Adrenal gland (tissue), 12 donors: ENCODE results near the gene RAB12. TPM values are rescaled to one million over a fixed set of nuclear protein-coding genes. Genes with fewer than 3 reads are reported as not detected.

Experiments
- DNase-seq, 7 donors: peaks; one replicate each; pipeline ENCODE4 v3.0.0-alpha.2; 2019 to 2020
- H3K27ac ChIP-seq, 5 donors: fragments of 200-600 bp; sonication (generic) in 4 of 5; 1 replicate in 3 of 5; 2 replicates in 2 of 5; pipeline versions ENCODE4 v1.5.1 to v1.8.0; 2016 to 2020; ENCODE audit warnings: mild to moderate bottlenecking in 1 of 5
- H3K27me3 ChIP-seq: fragments of 200-600 bp; 2 replicates; pipeline ENCODE4 v1.8.0; 2021
- H3K36me3 ChIP-seq, 2 donors: fragments of 200-600 bp; replicated peaks in 1 of 2; 1 replicate in 1 of 2; 2 replicates in 1 of 2; pipeline versions ENCODE4 v1.5.1 to v1.8.0; 2018 to 2022
- H3K4me1 ChIP-seq, 2 donors: fragments of 200-600 bp; replicated peaks in 1 of 2; 1 replicate in 1 of 2; 2 replicates in 1 of 2; pipeline versions ENCODE4 v1.5.1 to v1.8.0; 2018 to 2021
- H3K4me3 ChIP-seq, 4 donors: fragments of 200-600 bp; sonication (generic) in 3 of 4; one replicate each; pipeline ENCODE4 v1.5.1; 2016 to 2018
- H3K9me3 ChIP-seq, 3 donors: fragments of 200-600 bp; sonication (generic) in 1 of 3; replicated peaks in 1 of 3; 1 replicate in 2 of 3; 2 replicates in 1 of 3; pipeline versions ENCODE4 v1.5.1 to v1.8.0; 2016 to 2021
- CTCF ChIP-seq, 6 experiments: fragments of 450-650 bp in 4 of 6; fragments of 200-600 bp in 2 of 6; sonication (generic) in 1 of 6; IDR thresholded peaks; 1 replicate in 5 of 6; 2 replicates in 1 of 6; pipeline versions ENCODE4 v1.5.1 to v1.8.0; 2016 to 2021; ENCODE audit warnings: antibody characterized with exemption in 6 of 6, mild to moderate bottlenecking in 2 of 6, moderate library complexity in 1 of 6
- POLR2A ChIP-seq, 2 donors: fragments of 450-650 bp; IDR thresholded peaks; one replicate each; pipeline ENCODE4 v1.6.1; 2017; ENCODE audit warnings: antibody characterized with exemption in 2 of 2, mild to moderate bottlenecking in 2 of 2, moderate library complexity in 1 of 2
- WGBS, 4 donors: extraction: QIAGEN DNeasy Blood & Tissue Kit in 2 of 4; methylation state at CpG; one replicate each; pipeline versions ENCODE4 v1.1.5 to v1.1.7; 2013 to 2017; 5-methylcytosine and 5-hydroxymethylcytosine counted together
- intact Hi-C, 2 donors: fragments of 100-400 bp; cut with DNase I; formaldehyde crosslinking; loops; one replicate each; pipeline versions ENCODE4 v1.14.1 to v1.15.0; 2022 to 2023
- polyA plus RNA-seq, 3 donors: library from polyadenylated mRNA; stranded (reverse); fragments of 200-250 nt in 2 of 3; fragments of 350-450 nt in 1 of 3; fragmentation: Illumina TruSeq in 1 of 3; extraction: RNeasy Lipid Tissue Mini Kit (QIAGEN cat#74804) in 1 of 3; gene quantifications; one replicate each; pipeline ENCODE4 v1.2.3, GENCODE V29; 2013 to 2014
- total RNA-seq, 9 donors: library from RNA; depleted of rRNA in 4 of 9; stranded (reverse); fragments of >200 nt in 4 of 9; fragments of 120-200 nt in 1 of 9; fragmentation: NEBNext Ultra II Directional in 1 of 9; extraction: Animal tissue kit (Norgen Biotek cat#: 25700) in 1 of 9; gene quantifications; one replicate each; pipeline versions ENCODE4 v1.1.0 to v1.2.4, GENCODE V29; 2013 to 2023
- donor health status: healthy with polysubstance abuse.
- donor health status: Bipolar disorder and iron deficiency.
- donor health status: DM: yes; HTN: yes; CAD: no.
- donor health status: DM: no; HTN: no; CAD: no.
- donor health status: DM: no; HTN: no; CAD: no.
- donor health status: DM: yes; HTN: yes; CAD: no.

RAB12 gene
- total and polyA plus RNA-seq, 12 donors: 19.9 to 54.2 (median 37.8) TPM

GRCh38 chr18:8625461-8626092 is 16.3 kb downstream of the RAB12 start:
- intact Hi-C loops: no loop called here
- TF ChIP-seq CTCF (IDR thresholded peaks at IDR 0.05): no peak
- TF ChIP-seq POLR2A (IDR thresholded peaks at IDR 0.05): no peak
- H3K4me3 ChIP-seq: no peak overlapping the region
- 85 to 93% (median 91%) methylated on average over 13 of the region's 13 CpGs for WGBS, 4 donors
- no peaks in the 10 kb centered on the region for H3K27me3 ChIP-seq
- no peak for DNase-seq
- H3K27ac ChIP-seq: no peak overlapping the region
- H3K36me3 ChIP-seq: no peaks in the 10 kb centered on the region
- H3K9me3 ChIP-seq: no peaks in the 10 kb centered on the region
- peaks cover 0 to 24% of the 10 kb centered on the region in 2 donors for H3K4me1 ChIP-seq

- TF ChIP-seq CTCF (IDR thresholded peaks at IDR 0.05) (no peak), POLR2A (IDR thresholded peaks at IDR 0.05) (no peak)
- no peaks in the 10 kb centered on the region for H3K36me3 ChIP-seq
Observed at GRCh38 chr18:8626414-8627106, 17.3 kb downstream of the RAB12 start.

GRCh38 chr18:8627107-8627472 is 17.9 kb downstream of the RAB12 start:
- H3K27ac ChIP-seq: peak overlapping the region in 1 of 5 donors; percentile 28
- WGBS, 4 donors: 87 to 91% (median 90%) methylated on average over 11 of the region's 11 CpGs
- H3K4me3 ChIP-seq: no peak overlapping the region
- no peaks in the 10 kb centered on the region for H3K9me3 ChIP-seq
- intact Hi-C loops: no loop called here
- TF ChIP-seq POLR2A (IDR thresholded peaks at IDR 0.05) (no peak), CTCF (IDR thresholded peaks at IDR 0.05) (no peak)
- H3K4me1 ChIP-seq: peaks cover 0 to 15% of the 10 kb centered on the region in 2 donors
- H3K27me3 ChIP-seq: no peaks in the 10 kb centered on the region
- DNase-seq: no peak
- no peaks in the 10 kb centered on the region for H3K36me3 ChIP-seq

More at GRCh38 chr18:8626414-8627106, 17.3 kb downstream of the RAB12 start:
- Histone ChIP-seq H3K27me3 (no peaks in the 10 kb centered on the region), H3K4me3 (no peak overlapping the region), H3K9me3 (no peaks in the 10 kb centered on the region), H3K27ac (peak overlapping the region in 2 of 5 donors; percentile 28 to 36), H3K4me1 (peaks cover 0 to 15% of the 10 kb centered on the region in 2 donors)
- intact Hi-C loops: no loop called here
- DNase-seq: peak in 2 of 7 donors; percentile 37
- 52 to 72% (median 59%) methylated on average over 6 of the region's 6 CpGs for WGBS, 4 donors

GRCh38 chr18:8627540-8627939 is 18.3 kb downstream of the RAB12 start:
- whole genome bisulfite sequencing, 4 donors: 93 to 97% (median 94%) methylated on average over 4 of the region's 4 CpGs
- TF ChIP-seq CTCF (IDR thresholded peaks at IDR 0.05): no peak
- no peak for TF ChIP-seq POLR2A (IDR thresholded peaks at IDR 0.05)
- H3K9me3 ChIP-seq: no peaks in the 10 kb centered on the region
- H3K4me3 ChIP-seq: no peak overlapping the region
- H3K27me3 ChIP-seq: no peaks in the 10 kb centered on the region
- H3K4me1 ChIP-seq: peaks cover 0 to 15% of the 10 kb centered on the region in 2 donors
- H3K27ac ChIP-seq: no peak overlapping the region
- intact Hi-C loops: no loop called here
- no peak for DNase-seq
- H3K36me3 ChIP-seq: no peaks in the 10 kb centered on the region
